CD4-positive, alpha-beta T cell treated with Interleukin-17A for 1 hour (primary cell): ENCODE data around the gene ZNF565.
"Not testable (repeated sequence)": the region's sequence is repeated elsewhere in the genome, so short reads cannot be mapped to it uniquely, and the experiment has no call there.

Source experiments
- DNase-seq: peaks from one replicate; pipeline ENCODE4 v3.0.0-alpha.2; 2020

The ZNF565 gene

DNA sequence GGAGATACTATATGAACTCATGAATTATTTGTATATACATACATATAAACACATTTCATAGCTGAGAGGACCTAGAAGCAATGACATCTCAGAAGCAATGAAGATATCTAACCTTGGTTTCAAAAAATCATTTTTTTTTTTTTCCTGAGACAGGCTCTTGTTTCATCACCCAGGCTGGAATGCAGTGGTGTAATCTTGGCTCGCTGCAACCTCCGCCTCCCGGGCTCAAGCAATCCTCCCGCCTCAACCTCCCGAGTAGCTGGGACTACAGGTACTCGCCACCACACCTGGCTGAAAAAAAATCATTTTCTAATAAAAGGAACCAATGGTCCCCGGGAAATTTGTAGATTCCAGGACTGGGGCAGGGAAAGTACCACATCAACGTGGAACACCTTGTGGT lies 4.0 kb downstream of the ZNF565 start:
- DNase-seq: no peak

DNA sequence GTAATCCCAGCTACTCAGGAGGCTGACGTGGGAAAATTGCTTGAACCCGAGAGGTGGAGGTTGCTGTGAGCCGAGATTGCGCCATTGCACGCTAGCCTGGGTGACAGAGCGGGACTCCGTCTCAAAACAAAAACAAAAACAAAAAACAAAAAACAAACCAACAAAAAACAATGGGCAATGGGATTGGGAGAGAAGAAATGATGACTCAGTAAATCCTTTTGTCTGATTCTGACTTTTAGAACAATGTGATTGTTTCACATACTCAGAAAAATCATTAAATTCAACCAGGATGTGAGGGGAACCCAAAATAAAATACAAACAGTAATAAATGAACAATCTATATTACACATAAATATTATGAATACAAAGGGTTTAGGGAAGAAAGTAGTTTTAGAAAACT lies 5.1 kb downstream of the ZNF565 start:
- no peak for DNase-seq

DNA sequence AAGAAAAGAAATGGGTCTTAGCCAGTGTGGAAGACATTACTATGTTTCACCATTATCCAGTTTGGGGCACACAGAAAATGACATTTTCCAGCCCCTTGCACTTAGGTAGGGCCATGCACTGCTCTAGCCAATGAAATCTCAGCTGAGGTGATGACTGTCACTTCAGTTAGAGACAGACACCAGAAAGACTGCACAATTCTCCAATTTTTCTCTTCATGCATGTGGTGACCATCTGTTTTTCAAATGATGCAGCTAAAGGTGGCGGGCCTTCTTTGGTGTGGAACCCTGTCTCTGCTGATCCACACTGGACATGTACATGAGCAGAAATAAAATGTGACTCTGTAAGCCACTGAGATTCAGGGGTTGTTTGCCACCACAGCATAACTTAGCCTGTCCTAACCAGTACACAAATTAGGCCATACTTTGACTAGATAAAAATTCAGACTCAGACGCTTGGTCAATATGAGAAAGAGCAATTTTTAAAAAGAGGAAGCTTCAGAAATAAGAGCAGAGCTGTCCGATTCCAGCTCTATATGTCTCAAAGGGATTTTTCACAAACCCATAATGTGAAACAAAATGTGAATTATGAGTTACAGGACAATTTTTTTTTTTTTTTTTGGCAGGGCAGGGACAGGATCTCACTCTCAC lies 6.7 kb downstream of the ZNF565 start:
- no peak for DNase-seq

- no peak for DNase-seq
Observed at GRCh38 chr19:36203293-36203692, 11.2 kb downstream of the ZNF565 start.

DNA sequence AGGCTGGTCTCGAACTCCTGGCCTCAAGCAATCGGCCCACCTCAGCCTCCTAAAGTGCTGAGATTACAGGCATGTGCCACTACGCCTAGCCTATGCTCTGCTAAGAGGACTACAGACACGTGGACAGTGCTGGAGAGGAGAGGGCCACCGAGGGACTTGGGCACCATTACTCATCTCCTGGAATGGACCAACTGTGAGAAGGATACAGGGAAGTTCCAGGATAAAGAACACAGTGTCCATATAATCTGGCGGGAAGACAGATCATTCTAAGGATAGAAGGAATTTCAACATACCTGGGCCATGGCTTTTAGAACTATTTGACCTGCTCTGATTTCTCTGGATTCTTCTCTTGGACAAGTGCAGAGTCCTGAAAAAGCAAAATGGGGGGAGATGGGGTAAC lies 12.8 kb downstream of the ZNF565 start:
- no peak for DNase-seq

- no peak for DNase-seq
Observed at GRCh38 chr19:36198119-36198518, 16.3 kb downstream of the ZNF565 start.

DNA sequence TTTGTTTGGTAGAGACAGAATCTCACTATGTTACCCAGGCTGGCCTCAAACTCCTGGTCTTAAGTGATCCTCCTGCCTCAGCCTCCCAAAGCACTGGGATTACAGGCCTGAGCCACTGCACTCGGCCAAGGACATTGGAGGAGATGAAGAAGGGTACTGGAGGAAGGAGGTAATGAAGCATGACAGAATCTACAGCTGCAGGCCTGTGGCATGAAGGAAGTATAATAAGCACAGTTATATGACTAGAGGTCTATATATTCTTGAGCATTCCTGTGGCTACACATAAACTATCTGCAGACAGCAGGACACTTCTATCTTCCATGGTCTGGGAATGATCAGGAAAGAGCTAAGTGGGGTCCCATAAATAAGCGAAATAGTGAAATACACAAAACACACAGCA lies 18.2 kb downstream of the ZNF565 start:
- DNase-seq: no peak

GRCh38 chr19:36186722-36187121 lies 27.7 kb downstream of the ZNF565 start:
- DNase-seq: not testable (repeated sequence)

DNA sequence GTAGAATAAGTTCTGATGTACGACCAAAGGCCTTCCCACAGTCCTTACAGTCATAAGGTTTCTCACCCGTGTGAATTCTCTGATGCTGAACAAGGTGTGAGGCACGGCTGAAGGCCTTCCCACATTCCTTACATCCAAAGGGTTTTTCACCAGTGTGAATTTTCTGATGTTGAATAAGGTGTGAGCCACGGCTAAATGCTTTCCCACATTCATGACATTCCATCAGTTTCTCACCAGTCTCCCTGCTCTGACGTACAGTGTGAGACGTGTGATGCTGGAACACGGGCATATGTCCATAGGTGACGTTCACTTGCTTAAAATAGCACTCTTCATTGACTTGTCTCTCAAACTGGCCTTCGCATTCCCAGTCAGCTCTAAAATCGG lies 31.2 kb downstream of the ZNF565 start:
- no peak for DNase-seq

DNA sequence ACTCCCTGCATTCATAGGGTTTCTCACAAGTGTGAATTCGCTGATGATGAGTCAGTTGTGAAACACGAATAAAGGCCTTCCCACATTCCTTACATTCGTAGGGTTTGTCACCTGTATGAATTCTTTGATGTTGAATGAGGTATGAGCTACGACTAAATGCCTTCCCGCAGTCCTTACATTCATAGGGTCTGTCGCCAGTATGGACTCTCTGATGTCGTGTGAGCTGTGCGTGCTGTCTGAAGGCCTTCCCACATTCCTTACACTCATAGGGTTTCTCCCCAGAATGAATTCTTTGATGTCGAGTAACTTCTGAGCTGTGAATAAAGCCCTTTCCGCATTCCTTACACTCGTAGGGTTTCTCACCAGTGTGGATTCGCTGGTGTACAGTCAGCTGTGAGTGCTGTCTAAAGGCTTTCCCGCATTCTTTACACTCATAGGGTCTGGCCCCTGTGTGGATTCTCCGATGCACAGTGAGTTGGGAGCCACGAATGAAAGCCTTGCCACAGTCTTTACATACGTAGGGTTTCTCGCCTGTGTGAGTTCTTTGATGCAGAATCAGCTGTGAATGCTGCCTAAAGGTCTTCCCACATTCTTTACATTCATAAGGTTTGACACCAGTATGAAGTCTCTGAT lies 31.7 kb downstream of the ZNF565 start:
- DNase-seq: no peak

- not testable (repeated sequence) for DNase-seq
Observed at GRCh38 chr19:36179077-36179476, 35.4 kb downstream of the ZNF565 start.

DNA sequence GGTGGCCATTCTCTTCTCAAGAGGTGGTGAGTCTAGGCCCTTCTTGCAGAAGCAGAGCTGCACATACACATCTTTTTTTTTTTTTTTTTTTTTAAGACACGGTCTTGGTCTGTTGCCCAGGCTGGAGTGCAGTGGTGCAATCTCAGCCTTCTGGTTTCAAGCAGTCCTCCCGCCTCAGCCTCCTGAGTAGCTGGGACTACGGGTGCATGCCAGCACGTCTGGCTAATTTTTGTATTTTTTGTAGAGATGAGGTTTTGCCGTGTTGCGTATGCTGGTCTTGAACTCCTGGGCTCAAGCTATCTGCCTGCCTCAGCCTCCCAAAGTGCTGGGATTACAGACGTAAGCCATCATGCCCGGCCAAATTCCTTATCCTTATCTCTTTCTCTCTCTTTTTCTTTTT lies 40.6 kb downstream of the ZNF565 start:
- not testable (repeated sequence) for DNase-seq

DNA sequence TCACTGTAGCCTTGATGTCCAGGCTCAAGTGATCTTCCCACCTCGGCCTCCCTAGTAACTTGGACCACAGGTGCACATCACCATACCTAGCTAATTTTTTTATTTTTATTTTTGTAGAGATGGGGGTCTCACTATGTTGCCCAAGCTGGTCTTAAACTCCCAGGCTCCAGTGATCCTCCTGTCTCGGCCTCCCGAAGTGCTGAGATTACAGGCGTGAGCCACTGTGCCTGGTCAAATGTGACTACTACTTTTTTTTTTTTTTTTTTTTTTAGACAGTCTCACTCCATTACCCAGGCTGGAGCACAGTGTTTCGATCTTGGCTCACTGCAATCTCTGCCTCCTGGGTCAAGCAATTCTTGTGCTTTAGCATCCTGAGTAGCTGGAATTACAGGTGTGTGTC lies 41.6 kb downstream of the ZNF565 start:
- DNase-seq: no peak

DNA sequence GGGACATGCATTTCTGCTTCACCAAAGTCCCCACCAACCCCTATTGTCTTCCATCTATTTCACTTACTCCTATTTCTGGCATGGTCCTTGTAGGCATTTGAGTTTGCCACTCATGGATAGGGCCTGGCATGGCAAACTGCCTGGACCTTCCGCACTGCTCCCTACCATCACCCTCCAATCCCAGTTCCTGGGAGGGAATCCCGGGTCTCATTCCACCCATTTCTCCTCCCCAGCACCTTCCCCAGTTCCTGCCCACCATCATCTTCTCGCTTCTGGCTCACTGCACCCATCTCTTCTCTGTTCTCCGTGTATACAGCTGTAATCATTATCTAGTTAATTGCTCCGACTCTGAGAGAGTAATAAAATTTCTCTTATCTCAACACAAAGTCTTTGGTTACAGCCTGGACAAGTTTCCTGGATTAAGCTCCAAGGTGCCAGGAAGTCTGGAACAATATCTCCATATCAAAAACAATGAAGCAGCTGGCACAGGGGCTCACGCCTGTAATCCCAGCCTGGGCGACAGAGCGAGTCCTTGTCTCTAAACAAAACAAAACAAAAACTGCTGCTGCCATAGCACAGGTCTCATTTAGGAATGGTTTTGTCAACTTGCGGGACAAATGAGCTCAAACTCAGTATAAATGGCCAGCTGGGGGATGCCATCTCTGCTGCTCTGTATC lies 45.2 kb downstream of the ZNF565 start:
- no peak for DNase-seq

DNA sequence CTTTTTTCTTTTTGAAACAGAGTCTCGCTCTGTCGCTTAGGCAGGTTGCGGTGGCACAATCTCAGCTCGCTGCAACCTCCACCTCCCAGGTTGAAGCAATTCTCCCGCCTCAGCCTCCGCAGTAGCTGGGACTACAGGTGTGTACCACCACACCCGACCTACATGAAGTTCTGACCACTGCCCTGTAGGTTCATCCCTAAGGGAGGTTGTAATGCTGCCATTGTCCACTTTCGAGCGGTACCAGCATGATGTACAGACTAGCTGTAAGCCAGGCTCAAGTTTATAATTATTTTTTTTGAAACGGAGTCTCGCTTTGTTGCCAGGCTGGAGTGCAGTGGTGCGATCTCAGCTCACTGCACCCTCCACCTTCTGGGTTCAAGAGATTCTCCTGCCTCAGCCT lies 50.7 kb downstream of the ZNF565 start:
- DNase-seq: no peak

GRCh38 chr19:36160821-36161596 lies 53.5 kb downstream of the ZNF565 start:
- no peak for DNase-seq

DNA sequence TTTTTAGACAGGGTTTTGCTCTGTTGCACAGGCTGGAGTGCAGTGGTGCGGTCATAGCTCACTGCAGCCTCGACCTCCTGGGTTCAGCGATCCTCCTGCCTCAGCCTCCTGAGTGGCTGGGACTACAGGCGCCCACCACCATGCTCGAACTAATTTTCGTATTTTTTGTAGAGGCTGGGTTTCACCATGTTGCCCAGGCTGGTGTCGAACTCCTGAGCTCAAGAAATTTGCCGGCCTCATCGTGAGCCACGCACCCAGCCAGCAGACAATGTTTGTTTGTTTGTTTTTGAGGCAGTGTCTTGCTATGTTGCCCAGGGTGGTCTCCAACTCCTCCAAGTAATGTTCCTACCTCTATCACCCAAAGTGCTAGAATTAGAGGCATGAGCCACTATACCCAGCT lies 61.3 kb downstream of the ZNF565 start:
- no peak for DNase-seq

GRCh38 chr19:36152352-36153091 lies 61.9 kb downstream of the ZNF565 start, which contains the start of gene COX7A1:
Gene COX7A1 (minus strand): TSS chr19:36152447. CDS start chr19:36152407, 40 bp downstream.
- DNase-seq: no peak

GRCh38 chr19:36152019-36152351 lies 62.5 kb downstream of the ZNF565 start:
- DNase-seq: no peak

- DNase-seq: no peak
Observed at GRCh38 chr19:36151144-36152018, 63.1 kb downstream of the ZNF565 start.

GRCh38 chr19:36150586-36150985 lies 63.9 kb downstream of the ZNF565 start:
- DNase-seq: no peak
